NCI-H146 treated with DMSO at 0.1 percent for 48 hours (cell line): Measurements from ENCODE around the gene MRE11.

ENCODE experiments used
- DNase-seq: peaks from one replicate; lab custom pipeline; 2025; ENCODE audit not compliant: unreplicated experiment; lab: John Stamatoyannopoulos, UW

MRE11 gene

GRCh38 chr11:94493281-94494125 is at the start of gene MRE11, which contains the start of gene ANKRD49:
Gene MRE11, minus strand, starts transcription at chr11:94493844. Its CDS starts 1,043 bp downstream, at chr11:94492801.
Gene ANKRD49, plus strand, starts transcription at chr11:94493984. Its CDS starts 2,710 bp downstream, at chr11:94496694.
- DNase-seq, result peak; percentile 93

- no peak for DNase-seq
Measured at GRCh38 chr11:94539420-94539819, 45.8 kb upstream of the MRE11 start.

GRCh38 chr11:94537031-94537600 is 43.5 kb upstream of the MRE11 start:
- DNase-seq, result no peak

GRCh38 chr11:94536386-94536785 is 42.7 kb upstream of the MRE11 start:
- no peak for DNase-seq

- DNase-seq, result no peak
Measured at GRCh38 chr11:94533696-94534630, 40.3 kb upstream of the MRE11 start.

- DNase-seq, result no peak
Measured at GRCh38 chr11:94533206-94533605, 39.6 kb upstream of the MRE11 start.

GRCh38 chr11:94532211-94532610 is 38.6 kb upstream of the MRE11 start:
- DNase-seq, result no peak

- no peak for DNase-seq
Measured at GRCh38 chr11:94528551-94528950, 34.9 kb upstream of the MRE11 start.

GRCh38 chr11:94526645-94527438 is 33.2 kb upstream of the MRE11 start:
- no peak for DNase-seq

- no peak for DNase-seq
Measured at GRCh38 chr11:94525546-94526324, 32.1 kb upstream of the MRE11 start.

GRCh38 chr11:94524341-94524740 is 30.7 kb upstream of the MRE11 start:
- no peak for DNase-seq

- no peak for DNase-seq
Measured at GRCh38 chr11:94521684-94522083, 28.0 kb upstream of the MRE11 start.

- peak; percentile 14 for DNase-seq
Measured at GRCh38 chr11:94519478-94520084, 25.9 kb upstream of the MRE11 start.

- DNase-seq, result no peak
Measured at GRCh38 chr11:94518300-94518699, 24.7 kb upstream of the MRE11 start.

GRCh38 chr11:94516725-94517124 is 23.1 kb upstream of the MRE11 start:
- no peak for DNase-seq

- no peak for DNase-seq
Measured at GRCh38 chr11:94515398-94515797, 21.8 kb upstream of the MRE11 start.

- DNase-seq, result peak; percentile 4
Measured at GRCh38 chr11:94513091-94513490, 19.4 kb upstream of the MRE11 start.

- peak; percentile 16 for DNase-seq
Measured at GRCh38 chr11:94511932-94512781, 18.5 kb upstream of the MRE11 start, which contains the start of gene C11orf97. Gene C11orf97, plus strand, starts transcription at chr11:94512461. Its CDS starts 68 bp downstream, at chr11:94512529.
